ENCODE measurements around the gene MYO19.
"Not testable (repeated sequence)": the region's sequence is repeated elsewhere in the genome, so short reads cannot be mapped to it uniquely, and the experiment has no call there.

MYO19 gene

GRCh38 chr17:36515837-36516236 is 18.8 kb downstream of the MYO19 start:
- no peak overlapping the region for H3K4me3 ChIP-seq (ENCODE audit: low read length)
- no peak for TF ChIP-seq CTCF (conservative IDR thresholded peaks at IDR 0.05; ENCODE audit: low read length)
- no peak for DNase-seq (ENCODE audit: low read depth)

- H3K4me3 ChIP-seq (ENCODE audit: low read length) = no peak overlapping the region
- no peak for DNase-seq (ENCODE audit: low read depth)
- no peak for TF ChIP-seq CTCF (conservative IDR thresholded peaks at IDR 0.05; ENCODE audit: low read length)
Observed at GRCh38 chr17:36514856-36515255, 19.8 kb downstream of the MYO19 start.

GRCh38 chr17:36512641-36513040 is 22.0 kb downstream of the MYO19 start:
- H3K4me3 ChIP-seq (ENCODE audit: low read length) = no peak overlapping the region
- no peak for TF ChIP-seq CTCF (conservative IDR thresholded peaks at IDR 0.05; ENCODE audit: low read length)
- no peak for DNase-seq (ENCODE audit: low read depth)

GRCh38 chr17:36511216-36511615 is 23.5 kb downstream of the MYO19 start:
- no peak for DNase-seq (ENCODE audit: low read depth)
- no peak for TF ChIP-seq CTCF (conservative IDR thresholded peaks at IDR 0.05; ENCODE audit: low read length)
- H3K4me3 ChIP-seq (ENCODE audit: low read length) = no peak overlapping the region

GRCh38 chr17:36510636-36511035 is 24.0 kb downstream of the MYO19 start:
- H3K4me3 ChIP-seq (ENCODE audit: low read length) = no peak overlapping the region
- TF ChIP-seq CTCF (conservative IDR thresholded peaks at IDR 0.05; ENCODE audit: low read length) = no peak
- no peak for DNase-seq (ENCODE audit: low read depth)

- TF ChIP-seq CTCF (conservative IDR thresholded peaks at IDR 0.05; ENCODE audit: low read length) = no peak
- H3K4me3 ChIP-seq (ENCODE audit: low read length) = no peak overlapping the region
- no peak for DNase-seq (ENCODE audit: low read depth)
Observed at GRCh38 chr17:36509272-36509985, 25.2 kb downstream of the MYO19 start.

- not testable (repeated sequence) for DNase-seq (ENCODE audit: low read depth); H3K4me3 ChIP-seq (ENCODE audit: low read length)
Observed at GRCh38 chr17:36508439-36508838, 26.2 kb downstream of the MYO19 start.
